Activated effector memory CD4-positive, alpha-beta T cell treated with Interleukin-2 at 50 U/mL for 16 hours (primary cell): ENCODE data around the gene LPP.

Experiments used
- DNase-seq: peaks from one replicate; pipeline ENCODE4 v3.0.0-alpha.2; 2020

Gene LPP

DNA sequence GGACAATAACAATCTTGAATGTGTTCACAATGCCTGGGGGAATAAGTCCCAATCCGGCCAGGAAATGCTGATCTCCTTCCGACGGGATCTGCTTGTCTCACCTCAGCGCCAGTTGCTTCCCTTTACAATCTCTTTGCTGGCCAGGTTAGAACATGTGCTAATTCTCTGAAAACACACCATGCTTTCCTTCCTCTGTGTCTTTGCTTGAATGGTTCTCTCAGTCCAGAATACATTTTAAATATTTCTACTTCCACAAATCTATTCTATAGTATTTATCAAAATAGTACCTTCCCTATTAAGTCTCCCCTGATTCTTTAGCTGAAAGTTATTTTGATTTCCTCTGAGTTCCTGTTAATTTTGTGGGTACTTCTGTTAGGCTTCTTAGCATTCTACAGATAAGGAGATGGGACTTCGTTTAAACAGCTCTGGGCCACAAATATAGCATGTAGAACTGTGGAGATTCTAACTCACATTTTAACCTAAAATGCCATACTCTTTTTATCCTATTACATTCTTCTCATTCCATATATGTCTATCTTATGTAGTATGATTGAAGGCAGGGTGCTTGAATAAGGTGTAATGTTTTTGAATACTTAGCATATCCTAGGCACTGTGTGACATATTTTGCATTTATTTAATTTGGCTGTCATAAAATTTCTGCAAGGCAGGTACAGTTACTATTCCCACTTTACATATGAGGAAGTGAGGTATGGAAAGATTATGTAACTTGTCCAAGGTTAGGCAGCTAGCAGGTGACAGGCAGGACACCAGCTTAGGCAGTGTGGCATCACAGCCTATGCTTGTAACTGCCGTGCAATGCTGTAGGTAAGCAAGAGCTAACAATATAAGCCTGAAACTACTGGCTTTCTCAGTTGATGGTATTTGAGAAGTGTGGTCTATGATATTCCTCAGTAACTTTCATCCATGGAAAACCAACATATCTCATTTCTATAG lies 299.8 kb downstream of the LPP start:
- DNase-seq, result no peak

DNA sequence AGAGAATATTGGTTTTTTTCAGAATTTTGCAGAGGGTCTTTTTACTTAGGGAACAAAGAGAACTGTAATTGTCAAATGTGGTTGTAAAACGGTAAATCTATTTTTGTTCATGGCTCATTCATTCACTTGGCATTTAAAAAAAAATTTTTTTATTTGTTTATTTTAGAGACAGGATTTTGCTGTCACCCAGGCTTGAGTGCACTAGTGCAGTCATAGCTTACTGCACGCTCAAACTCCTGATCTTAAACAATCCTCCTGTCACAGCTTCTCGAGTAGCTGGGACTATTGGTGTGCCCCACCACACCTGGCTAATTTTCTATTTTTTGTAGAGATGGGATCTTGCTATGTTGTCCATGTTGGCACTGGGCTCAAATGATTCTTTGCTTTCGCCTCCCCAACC lies 301.8 kb downstream of the LPP start:
- DNase-seq, result no peak

DNA sequence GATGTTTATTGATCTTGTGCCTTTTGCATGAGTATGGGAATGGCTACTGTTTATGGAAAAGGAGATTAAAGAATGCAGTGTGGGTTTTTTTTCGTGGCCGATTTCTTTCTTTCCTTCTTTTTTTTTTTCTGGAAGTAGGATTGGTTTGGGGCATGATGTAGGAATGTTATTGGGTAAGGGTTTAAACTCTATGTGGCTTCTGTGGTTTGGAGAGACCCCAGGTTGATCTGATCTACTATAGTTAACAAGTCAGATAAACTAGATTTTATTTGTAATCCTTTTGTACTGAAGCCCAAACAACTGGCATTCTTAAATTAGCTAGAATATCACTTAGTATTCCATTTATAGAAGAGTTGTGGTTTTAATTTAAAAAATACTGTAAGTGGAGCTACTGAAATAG lies 304.8 kb downstream of the LPP start:
- no peak for DNase-seq

DNA sequence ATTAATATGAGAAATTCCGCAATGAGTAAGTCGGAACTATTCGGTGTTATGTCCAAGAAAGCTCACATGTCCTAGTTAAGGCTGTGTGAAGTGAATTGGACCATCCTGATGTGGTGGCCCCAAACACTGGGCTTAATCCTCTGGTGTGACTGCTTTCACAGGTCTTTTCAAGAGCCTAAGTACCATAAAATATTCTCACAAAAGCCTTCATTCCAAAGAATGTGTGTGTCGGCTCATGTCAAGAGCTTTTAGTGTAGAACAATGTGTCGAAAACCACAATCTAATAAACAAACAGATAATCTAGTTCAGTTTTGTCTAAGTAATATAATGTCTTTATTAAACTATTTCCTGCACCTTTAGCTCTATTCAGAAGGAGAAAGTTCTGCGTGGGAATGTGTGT lies 311.4 kb downstream of the LPP start:
- no peak for DNase-seq

DNA sequence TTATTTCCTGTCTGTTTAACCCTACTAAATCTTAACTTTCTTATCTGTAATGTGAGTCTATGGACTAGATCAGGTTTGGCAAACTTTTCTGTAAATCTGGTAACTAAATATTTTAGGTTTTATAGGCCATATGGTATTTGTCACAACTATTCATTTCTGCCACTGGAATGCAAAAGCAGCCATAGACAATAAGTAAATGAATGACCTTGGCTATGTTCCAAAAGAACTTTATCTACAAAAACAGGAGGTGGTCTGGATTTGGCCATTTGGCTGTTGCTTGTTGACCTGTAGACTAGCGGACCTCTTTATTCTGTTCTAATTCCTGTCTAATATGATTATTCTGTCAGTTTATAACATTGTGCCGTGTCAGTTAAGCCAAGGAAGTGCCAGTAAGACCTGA lies 314.2 kb downstream of the LPP start:
- DNase-seq, result no peak

DNA sequence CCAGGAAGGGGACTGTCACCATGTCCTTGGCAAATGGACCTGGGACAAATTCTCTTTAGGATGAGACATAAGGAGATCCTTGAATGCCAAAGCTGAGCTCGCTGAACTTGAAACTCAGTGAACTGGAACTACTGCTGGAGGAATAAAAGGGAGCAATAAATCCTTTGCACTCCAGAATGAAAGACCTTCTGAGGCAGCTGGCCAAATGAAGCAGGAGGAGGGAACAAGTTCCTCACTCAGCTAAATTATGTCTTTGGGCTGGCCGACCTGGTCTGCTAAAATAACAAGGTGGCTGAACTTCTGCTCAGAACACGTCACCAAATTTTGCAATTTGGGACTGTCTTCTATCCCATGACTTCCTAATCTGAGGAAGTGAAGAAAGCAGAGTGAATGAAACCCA lies 314.7 kb downstream of the LPP start:
- DNase-seq, result no peak

DNA sequence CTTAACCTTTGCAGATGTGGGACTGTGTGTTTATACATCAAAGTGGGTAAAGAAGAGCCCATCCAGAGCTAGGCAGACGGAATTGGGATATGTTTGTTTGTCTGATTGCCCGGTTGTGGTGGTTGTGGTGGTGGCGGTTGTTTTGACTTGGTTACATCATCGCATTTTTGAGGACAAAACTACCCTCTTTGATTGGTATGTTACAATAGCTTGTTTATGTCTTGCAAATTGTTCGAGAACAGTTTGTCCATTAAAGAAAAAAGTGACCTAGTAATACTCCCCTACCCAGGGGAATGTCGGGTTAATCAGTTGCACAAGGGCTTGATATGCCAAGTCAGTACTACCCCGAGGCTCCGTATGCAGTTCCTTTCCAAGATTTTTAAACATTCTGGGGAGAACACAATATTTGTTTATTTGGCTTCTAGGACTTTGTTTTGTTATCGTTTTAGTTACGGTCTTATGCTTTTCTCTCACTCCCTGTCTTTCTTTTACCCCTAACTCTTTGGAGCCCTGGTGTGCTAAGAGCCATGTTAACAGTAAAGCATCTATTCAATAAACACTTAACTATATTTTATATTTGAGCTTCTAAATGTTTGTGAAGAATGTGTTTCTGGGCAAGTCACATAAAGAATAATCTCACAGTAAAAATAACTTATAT lies 315.4 kb downstream of the LPP start:
- no peak for DNase-seq

DNA sequence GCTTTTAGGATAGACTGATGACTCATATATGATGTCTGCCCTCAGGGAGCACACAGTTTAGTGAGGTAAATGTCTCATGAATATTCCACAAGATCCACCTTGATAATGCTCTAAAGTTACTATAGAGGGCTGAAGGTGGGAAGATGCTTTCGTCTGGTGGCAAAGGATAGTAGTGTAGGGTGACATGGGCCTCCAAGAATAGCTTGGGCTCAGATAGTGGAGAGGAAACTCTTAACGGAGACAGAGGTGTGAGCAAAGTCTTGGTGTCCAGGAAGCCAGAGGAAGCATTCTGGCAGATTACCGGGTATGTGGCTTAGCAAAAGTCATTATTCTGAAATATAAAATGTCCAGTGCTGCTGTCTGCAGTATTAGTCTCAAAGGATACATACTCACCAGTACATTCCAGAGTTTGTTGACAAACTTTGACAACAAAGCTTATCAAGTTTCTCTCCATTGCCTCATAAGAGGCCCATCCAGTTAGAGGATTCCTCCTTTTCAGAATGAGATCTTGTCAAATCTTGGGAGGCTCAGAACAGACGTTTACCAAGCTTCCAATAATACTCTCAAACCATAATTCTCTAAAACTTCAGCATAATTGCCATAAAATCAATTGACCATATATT lies 316.7 kb downstream of the LPP start:
- no peak for DNase-seq

DNA sequence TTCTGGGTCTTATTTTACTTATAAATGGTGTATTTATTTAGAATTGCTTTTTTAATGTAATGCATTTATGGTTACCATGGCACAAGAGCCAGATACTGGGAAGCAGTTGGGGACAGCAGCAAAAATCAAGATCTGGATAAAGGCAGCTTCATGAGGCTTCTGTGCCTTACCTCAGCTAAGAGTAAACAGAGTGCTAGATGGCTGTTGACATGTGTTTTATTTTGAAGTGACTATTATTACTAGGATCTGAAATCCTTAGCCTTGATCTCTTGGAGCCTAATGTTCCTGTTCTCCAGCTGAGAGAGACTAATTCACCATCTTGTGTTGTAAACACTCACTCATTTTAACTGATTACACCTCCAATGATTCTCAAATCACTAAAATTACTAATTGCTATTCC lies 317.8 kb downstream of the LPP start:
- no peak for DNase-seq

DNA sequence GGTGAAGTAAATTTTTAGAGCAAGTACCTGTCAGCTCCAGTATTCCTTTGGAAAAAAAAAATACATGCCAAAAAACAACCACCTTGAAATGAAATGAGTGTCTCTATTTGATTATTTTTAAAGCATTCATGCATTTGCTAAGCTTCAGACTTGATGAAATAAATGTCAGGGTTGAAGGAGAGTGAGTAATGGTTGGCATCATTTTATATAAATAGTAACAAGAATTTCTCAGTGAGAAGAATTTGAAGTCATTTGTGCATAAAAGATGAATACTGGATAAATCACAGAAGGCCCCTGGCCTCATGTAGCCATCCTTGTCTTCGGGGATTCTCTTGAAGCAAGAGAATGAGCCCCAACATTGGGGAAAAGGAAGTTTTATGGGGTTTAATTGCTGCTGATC lies 318.4 kb downstream of the LPP start:
- no peak for DNase-seq

DNA sequence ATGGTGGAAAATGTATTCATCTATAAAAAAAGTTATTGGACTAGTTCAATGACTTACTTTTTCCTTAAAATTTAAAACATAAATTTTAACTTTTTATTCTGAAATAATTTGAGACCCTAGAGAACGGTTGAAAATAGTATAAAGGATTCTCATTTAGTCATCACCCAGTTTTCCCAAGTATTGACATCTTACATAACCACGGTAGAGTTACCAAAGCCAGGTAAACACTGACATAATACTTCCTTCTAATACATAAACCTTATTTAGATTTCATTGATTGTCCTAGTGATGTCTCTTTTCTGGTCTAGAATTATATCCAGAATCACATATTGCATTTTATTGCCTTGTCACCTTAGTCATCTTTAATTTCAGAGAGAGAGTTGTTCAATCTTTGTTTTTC lies 319.1 kb downstream of the LPP start:
- DNase-seq, result no peak

DNA sequence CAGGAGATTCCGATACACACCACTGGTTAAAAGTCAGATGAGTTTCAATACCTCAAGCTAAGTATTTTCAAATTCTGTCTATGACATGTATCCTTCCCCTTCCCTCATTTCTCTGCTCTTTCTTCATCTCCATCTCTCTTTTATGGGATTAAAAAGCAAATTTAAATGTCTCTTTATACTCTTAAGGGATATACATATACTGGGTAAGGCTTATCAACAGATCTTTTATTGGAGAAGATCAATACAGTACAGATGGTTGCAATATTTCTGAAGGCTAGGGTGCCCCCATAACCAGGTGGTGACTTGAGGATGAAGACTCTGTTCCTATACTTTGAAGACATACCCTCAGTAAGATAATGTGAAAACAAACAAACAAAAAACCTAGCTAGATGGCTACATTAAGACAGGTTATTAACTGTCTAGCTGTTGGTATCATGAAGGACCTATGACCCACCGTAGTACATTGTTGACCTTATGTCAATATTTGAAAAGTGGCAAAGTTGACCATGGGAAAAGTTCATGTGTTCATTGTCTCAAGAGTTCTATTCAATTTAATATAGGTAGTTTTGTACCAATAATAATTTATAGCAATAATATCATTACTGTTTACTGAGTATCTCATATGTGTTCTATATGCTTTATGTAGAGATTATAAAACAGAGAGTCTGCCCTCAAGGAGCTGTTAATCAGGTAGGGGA lies 319.8 kb downstream of the LPP start:
- DNase-seq, result no peak

DNA sequence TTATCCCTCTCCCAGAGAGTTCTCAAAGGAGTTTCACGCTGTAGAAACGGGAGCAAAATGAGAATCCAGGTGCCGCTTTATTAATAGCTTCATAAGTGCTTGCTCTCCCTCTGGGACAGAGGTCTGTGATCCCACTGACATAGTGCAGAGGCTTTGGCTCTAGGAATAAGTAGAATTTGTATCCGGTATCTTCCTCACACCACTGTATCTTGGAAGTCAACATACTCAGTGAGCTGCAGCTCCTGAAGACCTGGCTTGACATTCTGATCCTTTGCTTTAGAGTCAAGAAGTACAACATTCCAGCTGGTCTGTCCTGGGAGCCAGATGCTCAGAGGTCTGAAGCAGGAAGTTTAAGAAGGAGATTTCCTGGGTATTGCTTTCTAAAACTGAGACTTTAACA lies 323.0 kb downstream of the LPP start:
- no peak for DNase-seq

DNA sequence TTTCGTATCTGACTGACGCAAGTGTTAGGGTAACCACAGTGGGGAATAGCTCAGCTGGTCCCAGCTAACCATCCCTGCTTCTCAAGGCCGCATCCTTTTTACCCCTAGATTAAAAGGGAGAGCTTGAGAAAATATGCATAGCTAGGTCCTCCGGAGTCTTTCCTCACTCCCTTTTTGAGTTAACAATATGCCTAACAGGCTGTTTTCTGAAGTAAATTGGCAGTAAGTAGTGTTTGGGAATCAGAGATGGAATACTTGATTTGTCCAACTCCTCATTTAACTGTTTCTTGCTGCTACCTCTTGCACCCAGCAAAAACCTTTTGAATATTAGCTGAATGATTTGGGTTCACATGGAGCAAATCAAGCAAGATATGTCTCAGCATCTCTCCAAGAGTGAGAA lies 326.1 kb downstream of the LPP start:
- no peak for DNase-seq

DNA sequence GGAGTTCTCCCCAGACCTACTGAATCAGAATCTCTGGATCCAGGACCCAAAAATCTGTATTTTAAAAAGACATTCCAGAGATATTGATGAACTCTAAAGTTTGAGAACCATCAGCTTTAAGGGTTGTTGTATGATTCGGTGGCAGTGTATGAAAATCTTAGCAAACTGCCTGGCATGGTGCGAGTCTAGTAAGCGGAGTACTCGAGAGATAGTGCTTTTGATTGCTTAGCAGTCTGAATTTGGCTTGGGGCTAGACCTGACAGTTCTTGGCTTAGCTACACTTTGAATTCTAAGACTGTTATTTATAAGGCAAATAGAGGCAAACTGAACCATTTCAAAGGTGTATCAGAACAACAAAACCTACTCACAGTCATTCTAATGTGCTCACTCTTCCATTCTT lies 329.0 kb downstream of the LPP start:
- no peak for DNase-seq

DNA sequence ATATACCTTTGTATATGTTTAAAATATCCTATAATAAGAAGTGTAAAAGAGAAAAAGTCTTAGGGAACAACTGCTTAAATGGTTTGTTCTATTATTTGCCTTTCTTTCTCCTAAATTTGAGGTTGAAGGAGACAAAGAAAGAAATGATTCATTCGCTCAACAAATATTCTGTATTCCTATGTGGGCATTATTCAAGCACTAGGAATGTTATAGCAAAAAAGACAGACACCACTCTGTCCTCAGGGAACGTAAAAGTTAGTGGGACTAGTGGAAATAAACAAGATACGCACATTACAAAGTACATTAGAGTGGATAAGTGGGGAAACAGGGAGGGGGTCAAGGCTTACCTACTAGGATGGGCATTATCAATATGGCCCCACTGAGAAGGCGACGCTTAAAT lies 332.2 kb downstream of the LPP start:
- no peak for DNase-seq

DNA sequence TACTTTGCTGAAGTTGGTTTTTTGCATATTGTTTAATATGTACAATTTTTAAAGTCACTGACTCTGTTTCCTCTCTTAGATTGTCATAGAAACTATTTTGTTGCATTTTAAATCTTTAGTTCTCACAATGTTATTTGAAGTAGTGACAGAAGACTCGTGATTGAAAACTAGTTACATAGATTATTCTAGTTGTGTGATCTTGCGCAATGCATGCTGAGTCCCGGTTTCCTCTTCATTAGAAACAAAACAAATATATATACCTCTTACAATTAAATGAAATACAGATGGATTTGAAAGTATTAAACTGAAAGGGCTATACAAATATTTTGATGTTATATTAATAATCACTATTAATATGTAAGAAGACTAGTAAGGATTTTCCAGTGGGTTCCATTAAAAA lies 333.0 kb downstream of the LPP start:
- DNase-seq, result no peak

DNA sequence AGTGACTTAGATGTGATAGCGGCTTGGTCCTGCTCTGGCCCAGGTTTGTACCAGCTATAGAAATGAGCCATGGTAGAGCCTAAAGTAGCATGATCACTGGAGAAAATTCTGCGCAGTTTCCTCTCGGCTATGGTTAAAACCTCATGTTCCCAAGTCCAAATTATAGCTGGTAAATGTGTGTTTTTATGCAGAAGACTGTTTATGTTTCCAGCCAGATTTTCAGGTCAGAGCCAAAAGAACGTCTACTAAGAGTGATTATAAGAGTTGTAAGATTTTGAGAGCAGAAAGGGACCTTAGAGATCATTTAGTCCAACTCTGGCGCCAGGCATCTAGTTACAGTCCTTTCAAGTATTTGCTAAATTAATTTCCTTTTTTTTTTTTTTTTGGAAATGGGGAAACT lies 333.7 kb downstream of the LPP start:
- no peak for DNase-seq

DNA sequence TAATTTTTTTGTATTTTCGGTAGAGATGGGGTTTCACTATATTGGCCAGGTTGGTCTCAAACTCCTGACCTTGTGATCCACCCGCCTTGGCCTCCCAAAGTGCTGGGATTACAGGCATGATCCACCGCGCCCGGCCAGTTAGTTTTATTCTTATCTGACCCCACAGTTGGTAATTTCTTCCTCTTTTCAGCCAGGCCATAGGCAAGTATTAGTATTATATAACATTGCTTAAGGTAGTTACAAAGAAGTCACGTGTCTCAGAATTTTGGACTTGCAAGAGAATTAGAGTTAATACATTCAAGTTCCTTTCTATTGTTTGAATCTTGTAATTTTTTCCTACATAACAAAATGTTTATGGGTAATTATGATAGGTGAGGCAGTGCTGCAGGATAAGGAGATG lies 334.8 kb downstream of the LPP start:
- DNase-seq, result no peak

DNA sequence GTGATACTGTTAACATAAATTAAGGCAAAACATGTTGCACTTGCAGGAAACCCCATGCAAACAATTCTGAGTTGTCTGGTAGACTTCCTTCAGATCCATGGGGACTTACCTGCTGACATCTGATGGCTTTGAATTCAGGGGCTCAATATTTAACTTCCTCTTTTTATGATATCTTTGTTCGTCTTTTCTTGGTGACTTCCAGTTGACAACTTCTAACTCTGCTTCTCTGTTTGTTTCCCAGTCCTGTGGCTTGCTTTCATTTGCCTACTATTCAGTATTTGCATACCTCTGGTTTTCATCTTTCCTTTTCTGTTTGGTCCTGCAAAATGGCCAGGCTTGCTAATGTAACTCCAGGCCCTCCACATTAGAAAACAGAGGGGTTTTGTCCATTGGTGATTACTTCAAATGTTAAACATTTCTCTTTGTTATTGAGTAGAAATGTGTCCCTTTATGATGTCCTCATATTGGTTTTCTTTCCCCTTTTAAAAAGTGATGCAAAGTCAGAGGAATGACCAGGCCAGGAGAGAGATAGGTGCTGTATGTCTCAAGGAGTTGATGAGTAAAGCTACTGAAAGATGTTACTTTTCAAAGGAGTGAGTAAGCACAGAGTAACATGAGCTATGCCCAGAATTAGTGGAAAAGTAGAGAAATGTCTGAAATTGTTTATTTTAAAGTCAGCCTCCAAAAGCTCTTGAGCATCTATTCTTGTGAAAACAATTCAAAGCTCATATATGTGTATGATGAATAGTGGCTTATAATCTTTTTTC lies 335.9 kb downstream of the LPP start:
- no peak for DNase-seq

DNA sequence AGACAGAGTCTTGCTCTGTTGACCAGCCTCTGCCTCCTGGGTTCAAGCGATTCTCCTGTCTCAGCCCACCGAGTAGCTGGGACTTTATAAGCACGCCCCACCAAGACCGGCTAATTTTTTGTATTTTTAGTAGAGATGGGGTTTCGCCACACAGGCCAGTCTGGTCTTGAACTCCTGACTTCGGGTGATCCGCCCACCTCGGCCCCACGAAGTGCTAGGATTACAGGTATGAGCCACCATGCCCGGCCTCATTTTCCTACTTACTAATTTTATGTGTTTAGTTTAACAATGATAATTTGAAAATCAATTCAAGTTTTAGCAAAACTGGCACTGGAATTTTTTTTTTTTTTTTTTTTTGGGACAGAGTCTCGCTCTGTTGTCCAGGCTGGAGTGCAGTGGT lies 336.5 kb downstream of the LPP start:
- no peak for DNase-seq

DNA sequence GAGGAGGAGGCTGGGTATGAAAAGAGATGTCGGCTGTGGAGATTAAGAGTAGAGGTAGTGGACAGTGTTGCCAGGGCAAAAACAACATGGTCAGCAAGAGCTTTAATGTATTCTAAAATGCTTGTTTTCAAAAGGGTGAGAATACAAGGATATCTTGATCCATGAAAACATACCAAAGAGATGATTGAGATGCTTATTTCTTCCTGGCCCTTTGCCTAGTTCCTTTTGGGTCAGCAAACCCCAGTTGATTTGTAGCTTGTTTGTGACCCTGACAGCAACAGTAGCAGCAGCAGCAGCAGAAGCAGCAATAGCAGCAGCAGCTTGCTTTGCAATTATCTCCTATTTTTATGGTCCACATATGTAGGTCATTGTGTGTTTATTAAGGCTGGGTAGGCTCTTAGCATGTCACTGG lies 337.3 kb downstream of the LPP start:
- DNase-seq, result no peak

DNA sequence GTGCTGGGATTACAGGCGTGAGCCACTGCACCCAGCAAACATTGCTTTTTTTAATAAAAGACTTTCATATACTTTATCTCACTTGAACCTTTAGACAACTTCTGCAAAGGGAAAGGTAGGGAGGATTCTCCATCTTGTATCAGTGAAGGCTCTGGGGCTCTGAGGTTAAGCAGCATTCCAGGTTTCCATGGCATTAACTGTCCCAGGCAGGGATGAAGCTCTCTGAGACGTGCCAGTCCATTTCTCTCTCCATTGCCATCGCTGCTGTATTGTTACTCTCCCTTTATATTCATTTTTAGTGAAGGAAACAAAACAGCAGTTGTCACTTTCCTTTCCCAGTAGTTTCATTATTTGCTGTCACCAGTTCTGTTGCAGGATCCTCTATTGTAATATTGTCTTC lies 342.4 kb downstream of the LPP start:
- no peak for DNase-seq
